ENCODE data around the gene ADCY9. TPM values are rescaled to one million over a fixed set of nuclear protein-coding genes. Genes with fewer than 3 reads are reported as not detected.

The ADCY9 gene
- total RNA-seq, 2 donors from 2014 or later, result 1.2 to 3.3 TPM

DNA sequence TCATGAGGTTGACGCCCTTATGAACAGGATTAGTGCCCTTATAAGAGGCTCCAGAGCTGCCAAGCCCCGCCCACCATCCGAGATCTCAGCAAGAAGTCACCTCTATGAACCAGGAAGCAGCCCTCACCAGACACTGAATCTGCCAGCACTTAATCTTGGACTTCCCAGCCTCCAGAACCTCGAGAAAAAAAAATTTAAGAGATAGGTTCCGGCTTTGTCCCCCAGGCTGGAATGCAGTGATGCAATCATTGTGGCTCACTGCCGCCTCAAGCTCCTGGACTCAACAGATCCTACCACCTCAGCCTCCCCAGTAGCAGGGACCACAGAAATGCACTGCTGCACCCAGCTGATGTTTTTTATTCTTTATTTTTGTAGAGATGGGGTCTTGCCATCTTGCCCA lies 22.5 kb upstream of the ADCY9 start:
- no peak for DNase-seq
- H3K36me3 ChIP-seq (ENCODE audit: control insufficient read depth, insufficient read depth, low read length), result no peaks in the 10 kb centered on the region
- no peaks in the 10 kb centered on the region for H3K36me3 Mint-ChIP-seq (ENCODE audit: low read depth)

DNA sequence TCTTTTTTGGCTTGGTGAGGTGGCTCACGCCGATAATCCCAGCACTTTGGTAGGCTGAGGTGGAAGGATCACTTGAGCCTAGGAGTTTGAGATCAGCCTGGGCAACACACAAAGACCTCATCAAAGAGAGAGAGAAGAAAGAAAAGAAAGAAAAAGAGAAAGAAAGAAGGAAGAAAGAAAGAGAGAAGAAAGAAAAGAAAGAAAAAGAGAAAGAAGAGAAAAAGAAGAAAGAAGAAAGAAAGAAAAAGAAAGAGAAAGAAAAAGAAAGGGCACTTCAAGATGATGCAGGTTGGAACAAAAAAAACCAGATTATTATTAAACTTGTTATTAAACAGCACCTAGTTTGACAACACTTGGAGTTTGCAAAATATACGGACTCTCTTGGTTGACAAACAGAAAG lies 21.2 kb upstream of the ADCY9 start:
- peaks cover 19% of the 10 kb centered on the region for H3K4me1 Mint-ChIP-seq
- TF ChIP-seq, protein P1, sequence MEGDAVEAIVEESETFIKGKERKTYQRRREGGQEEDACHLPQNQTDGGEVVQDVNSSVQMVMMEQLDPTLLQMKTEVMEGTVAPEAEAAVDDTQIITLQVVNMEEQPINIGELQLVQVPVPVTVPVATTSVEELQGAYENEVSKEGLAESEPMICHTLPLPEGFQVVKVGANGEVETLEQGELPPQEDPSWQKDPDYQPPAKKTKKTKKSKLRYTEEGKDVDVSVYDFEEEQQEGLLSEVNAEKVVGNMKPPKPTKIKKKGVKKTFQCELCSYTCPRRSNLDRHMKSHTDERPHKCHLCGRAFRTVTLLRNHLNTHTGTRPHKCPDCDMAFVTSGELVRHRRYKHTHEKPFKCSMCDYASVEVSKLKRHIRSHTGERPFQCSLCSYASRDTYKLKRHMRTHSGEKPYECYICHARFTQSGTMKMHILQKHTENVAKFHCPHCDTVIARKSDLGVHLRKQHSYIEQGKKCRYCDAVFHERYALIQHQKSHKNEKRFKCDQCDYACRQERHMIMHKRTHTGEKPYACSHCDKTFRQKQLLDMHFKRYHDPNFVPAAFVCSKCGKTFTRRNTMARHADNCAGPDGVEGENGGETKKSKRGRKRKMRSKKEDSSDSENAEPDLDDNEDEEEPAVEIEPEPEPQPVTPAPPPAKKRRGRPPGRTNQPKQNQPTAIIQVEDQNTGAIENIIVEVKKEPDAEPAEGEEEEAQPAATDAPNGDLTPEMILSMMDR (conservative IDR thresholded peaks at IDR 0.05), result no peak
- H3K9me3 Mint-ChIP-seq, result peaks cover 6% of the 10 kb centered on the region
- H3K27ac Mint-ChIP-seq, result no peak overlapping the region
- H3K27me3 ChIP-seq (ENCODE audit: control insufficient read depth, insufficient read depth, low read length, poor library complexity, severe bottlenecking), result no peaks in the 10 kb centered on the region
- H3K4me1 ChIP-seq (ENCODE audit: control insufficient read depth, insufficient read depth, low read length), result peaks cover 4% of the 10 kb centered on the region
- no peak overlapping the region for H3K4me3 Mint-ChIP-seq
- DNase-seq, result no peak
- 83 to 91% methylated on average over 1 to 3 of the region's 3 CpGs for WGBS, 2 experiments (ENCODE audit: insufficient coverage in 1 of 2, insufficient read length in 1 of 2)
- no peak overlapping the region for H3K9ac ChIP-seq (ENCODE audit: extremely low read depth, low read length, poor library complexity, severe bottlenecking)
- no peak overlapping the region for H3K4me3 ChIP-seq (ENCODE audit: low read length)
- no peaks in the 10 kb centered on the region for H3K36me3 Mint-ChIP-seq (ENCODE audit: low read depth)
- H3K9me3 ChIP-seq (ENCODE audit: control insufficient read depth, low read length), result peaks cover 4% of the 10 kb centered on the region
- no peak overlapping the region for H3K27ac ChIP-seq (ENCODE audit: low read depth, low read length)
- H3K27me3 Mint-ChIP-seq (ENCODE audit: insufficient read depth), result peaks cover 76% of the 10 kb centered on the region
- H3K36me3 ChIP-seq (ENCODE audit: control insufficient read depth, insufficient read depth, low read length), result no peaks in the 10 kb centered on the region

More for the DNA sequence above, 22.5 kb upstream of the ADCY9 start:
- H3K27ac ChIP-seq (ENCODE audit: low read depth, low read length), result no peak overlapping the region
- H3K4me3 ChIP-seq (ENCODE audit: low read length), result no peak overlapping the region
- peaks cover 4% of the 10 kb centered on the region for H3K9me3 ChIP-seq (ENCODE audit: control insufficient read depth, low read length)
- no peak overlapping the region for H3K9ac ChIP-seq (ENCODE audit: extremely low read depth, low read length, poor library complexity, severe bottlenecking)
- WGBS, 2 experiments (ENCODE audit: insufficient coverage in 1 of 2, insufficient read length in 1 of 2), result 84 to 92% methylated on average over 5 to 6 of the region's 6 CpGs
- TF ChIP-seq, protein P1 (conservative IDR thresholded peaks at IDR 0.05), result no peak
- H3K27me3 Mint-ChIP-seq (ENCODE audit: insufficient read depth), result peaks cover 65% of the 10 kb centered on the region
- H3K4me1 Mint-ChIP-seq, result peaks cover 13% of the 10 kb centered on the region
- no peak overlapping the region for H3K27ac Mint-ChIP-seq
- peaks cover under 1% of the 10 kb centered on the region for H3K4me1 ChIP-seq (ENCODE audit: control insufficient read depth, insufficient read depth, low read length)
- no peaks in the 10 kb centered on the region for H3K27me3 ChIP-seq (ENCODE audit: control insufficient read depth, insufficient read depth, low read length, poor library complexity, severe bottlenecking)
- H3K4me3 Mint-ChIP-seq, result no peak overlapping the region
- peaks cover 6% of the 10 kb centered on the region for H3K9me3 Mint-ChIP-seq

DNA sequence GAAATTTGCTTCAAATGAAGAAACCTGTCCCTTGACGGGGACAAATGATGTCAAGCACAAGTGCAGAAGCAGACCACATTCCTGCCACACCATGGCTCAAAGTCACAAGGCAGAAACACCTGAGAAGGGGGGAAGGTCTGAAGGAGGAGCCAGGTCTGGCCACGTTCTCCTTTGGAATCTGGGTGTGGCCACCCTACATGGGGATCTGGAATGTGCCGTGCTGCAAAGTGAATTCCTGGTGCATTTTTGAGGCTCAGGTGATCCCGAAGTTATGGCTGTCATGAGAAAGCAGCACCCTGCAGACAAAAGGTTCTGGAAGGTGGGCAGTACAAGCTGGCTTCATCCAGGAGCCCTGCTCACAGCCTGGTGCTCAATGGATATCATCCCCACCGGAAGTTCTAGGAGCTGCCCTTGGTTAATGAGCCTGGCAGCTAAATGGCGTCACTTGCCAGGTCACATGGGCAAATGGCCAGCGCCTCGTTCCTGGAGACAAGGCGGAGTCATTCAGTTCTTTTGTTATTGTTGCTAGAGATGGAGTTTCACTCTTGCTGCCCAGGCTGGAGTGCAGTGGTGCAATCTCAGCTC lies 20.1 kb upstream of the ADCY9 start:
- peaks cover 4% of the 10 kb centered on the region for H3K4me1 ChIP-seq (ENCODE audit: control insufficient read depth, insufficient read depth, low read length)
- Mint-ChIP-seq H3K36me3 (ENCODE audit: low read depth) (no peaks in the 10 kb centered on the region), H3K27me3 (ENCODE audit: insufficient read depth) (peaks cover 85% of the 10 kb centered on the region), H3K9me3 (peaks cover 6% of the 10 kb centered on the region), H3K27ac (peak overlapping the region; percentile 80), H3K4me3 (no peak overlapping the region), H3K4me1 (peaks cover 21% of the 10 kb centered on the region)
- no peak overlapping the region for H3K4me3 ChIP-seq (ENCODE audit: low read length)
- peaks cover 4% of the 10 kb centered on the region for H3K9me3 ChIP-seq (ENCODE audit: control insufficient read depth, low read length)
- 80 to 86% methylated on average over 5 to 9 of the region's 9 CpGs for WGBS, 2 experiments (ENCODE audit: insufficient coverage in 1 of 2, insufficient read length in 1 of 2)
- H3K9ac ChIP-seq (ENCODE audit: extremely low read depth, low read length, poor library complexity, severe bottlenecking), result no peak overlapping the region
- TF ChIP-seq, protein P1 (conservative IDR thresholded peaks at IDR 0.05), result peak; percentile 47
- H3K27ac ChIP-seq (ENCODE audit: low read depth, low read length), result no peak overlapping the region
- peak; percentile 87 for DNase-seq
- H3K36me3 ChIP-seq (ENCODE audit: control insufficient read depth, insufficient read depth, low read length), result no peaks in the 10 kb centered on the region
- H3K27me3 ChIP-seq (ENCODE audit: control insufficient read depth, insufficient read depth, low read length, poor library complexity, severe bottlenecking), result no peaks in the 10 kb centered on the region

Data from endodermal cell (in vitro differentiated cells).